ENCODE measurements around the gene METTL8.

The METTL8 gene

GRCh38 chr2:171475979-171476378 lies 42.2 kb upstream of the METTL8 start:
- no peak for DNase-seq (ENCODE audit: low read depth)
- no peak for TF ChIP-seq CTCF (IDR thresholded peaks at IDR 0.05; ENCODE audit: insufficient read depth, low read depth, low read length, missing control alignments)
- no peak overlapping the region for H3K4me3 ChIP-seq (ENCODE audit: low read length)

GRCh38 chr2:171470129-171470528 lies 36.3 kb upstream of the METTL8 start:
- no peak for TF ChIP-seq CTCF (IDR thresholded peaks at IDR 0.05; ENCODE audit: insufficient read depth, low read depth, low read length, missing control alignments)
- DNase-seq (ENCODE audit: low read depth), result no peak
- H3K4me3 ChIP-seq (ENCODE audit: low read length), result no peak overlapping the region

GRCh38 chr2:171469176-171469575 lies 35.4 kb upstream of the METTL8 start:
- no peak for TF ChIP-seq CTCF (IDR thresholded peaks at IDR 0.05; ENCODE audit: insufficient read depth, low read depth, low read length, missing control alignments)
- no peak overlapping the region for H3K4me3 ChIP-seq (ENCODE audit: low read length)
- DNase-seq (ENCODE audit: low read depth), result no peak

GRCh38 chr2:171460537-171460936 lies 26.7 kb upstream of the METTL8 start:
- no peak overlapping the region for H3K4me3 ChIP-seq (ENCODE audit: low read length)
- no peak for DNase-seq (ENCODE audit: low read depth)
- no peak for TF ChIP-seq CTCF (IDR thresholded peaks at IDR 0.05; ENCODE audit: insufficient read depth, low read depth, low read length, missing control alignments)

- H3K4me3 ChIP-seq (ENCODE audit: low read length), result no peak overlapping the region
- TF ChIP-seq CTCF (IDR thresholded peaks at IDR 0.05; ENCODE audit: insufficient read depth, low read depth, low read length, missing control alignments), result no peak
- no peak for DNase-seq (ENCODE audit: low read depth)
Observed at GRCh38 chr2:171459498-171459897, 25.7 kb upstream of the METTL8 start.

- no peak for TF ChIP-seq CTCF (IDR thresholded peaks at IDR 0.05; ENCODE audit: insufficient read depth, low read depth, low read length, missing control alignments)
- DNase-seq (ENCODE audit: low read depth), result no peak
- H3K4me3 ChIP-seq (ENCODE audit: low read length), result no peak overlapping the region
Observed at GRCh38 chr2:171452773-171453172, 19.0 kb upstream of the METTL8 start.

DNA sequence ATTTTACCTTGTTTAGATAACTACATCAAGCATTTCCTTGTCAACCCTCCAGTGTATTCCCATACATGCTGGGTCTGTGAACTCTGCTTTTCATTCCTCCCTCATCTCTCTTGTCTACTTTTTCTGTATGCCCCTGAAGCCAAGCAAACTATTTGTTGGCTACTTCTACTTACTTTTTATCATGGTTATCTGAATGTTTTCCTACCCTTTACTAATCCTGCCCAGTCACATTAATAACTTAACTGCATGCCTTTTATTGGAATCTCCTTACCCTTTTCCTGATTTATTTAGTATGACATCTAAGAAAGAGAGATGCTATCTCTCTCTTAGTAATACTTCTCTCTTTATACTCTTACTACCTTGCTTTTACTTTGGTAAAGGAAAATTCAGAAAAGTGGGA lies 17.3 kb upstream of the METTL8 start:
- DNase-seq (ENCODE audit: low read depth), result no peak
- H3K4me3 ChIP-seq (ENCODE audit: low read length), result no peak overlapping the region
- TF ChIP-seq CTCF (IDR thresholded peaks at IDR 0.05; ENCODE audit: insufficient read depth, low read depth, low read length, missing control alignments), result no peak

All from epithelial cell of esophagus (primary cell).